H1 (cell line): ENCODE data around the gene S100PBP. TPM values are rescaled to one million over a fixed set of nuclear protein-coding genes. Genes with fewer than 3 reads are reported as not detected.

Source experiments
- CTCF ChIA-PET: fragments of 300-600 bp; sonication (Branson Sonifier 250); formaldehyde crosslinking; loops from one replicate; lab custom pipeline; 2021; ENCODE audit not compliant: partially characterized antibody; lab: Charles Lee
- POLR2A ChIA-PET: fragments of 300-600 bp; sonication (Branson Sonifier 250); formaldehyde crosslinking; loops from one replicate; lab custom pipeline; 2021; ENCODE audit warnings: inconsistent platforms; ENCODE audit not compliant: partially characterized antibody; lab: Charles Lee
- DNase-seq, 2 experiments: peaks; one replicate each; pipeline versions ENCODE4 v3.0.0 to v3.0.0-alpha.2; 2010 to 2022; ENCODE audit warnings: low spot score in 2 of 2, low read depth in 1 of 2, mixed read lengths in 1 of 2
- FAIRE-seq: peaks from 2 replicates; lab custom pipeline; 2011; peaks lifted over from hg19 to GRCh38; lab: Jason Lieb, UNC
- H2AFZ ChIP-seq: 2 replicates; pipeline ENCODE4 v1.8.1; 2012; ENCODE audit warnings: low read length, inconsistent platforms
- H2AK5ac ChIP-seq: 2 replicates; pipeline ENCODE4 v1.6.1; 2013; ENCODE audit warnings: low read depth, low read length
- H2BK120ac ChIP-seq: replicated peaks from 2 replicates; pipeline ENCODE3; 2013; ENCODE audit warnings: low read depth, low read length, inconsistent platforms
- H2BK12ac ChIP-seq: 2 replicates; pipeline ENCODE4 v1.6.1; 2013; ENCODE audit warnings: low read depth, low read length
- H2BK15ac ChIP-seq: 2 replicates; pipeline ENCODE4 v1.6.1; 2013; ENCODE audit warnings: low read length
- H2BK20ac ChIP-seq: 2 replicates; pipeline ENCODE4 v1.6.1; 2013; ENCODE audit warnings: low read length
- H2BK5ac ChIP-seq: 2 replicates; pipeline ENCODE4 v1.6.1; 2013; ENCODE audit warnings: low read depth, low read length
- H3K14ac ChIP-seq: 2 replicates; pipeline ENCODE4 v1.6.1; 2013; ENCODE audit warnings: inconsistent platforms; ENCODE audit not compliant: insufficient read length
- H3K18ac ChIP-seq: 2 replicates; pipeline ENCODE4 v1.6.1; 2013; ENCODE audit warnings: low read length; ENCODE audit errors: extremely low read depth
- H3K23ac ChIP-seq: 2 replicates; pipeline ENCODE4 v1.6.1; 2013; ENCODE audit warnings: inconsistent platforms; ENCODE audit not compliant: insufficient read length
- H3K23me2 ChIP-seq: 2 replicates; pipeline ENCODE4 v1.6.1; 2013; ENCODE audit warnings: low read depth, low read length
- H3K27ac ChIP-seq: 2 replicates; pipeline ENCODE4 v1.6.1; 2011; ENCODE audit warnings: low read depth, low read length, inconsistent platforms
- H3K27me3 ChIP-seq, 4 experiments: replicated peaks in 1 of 4; 1 replicate in 1 of 4; 2 replicates in 3 of 4; pipeline versions ENCODE4 v1.6.1 to v1.8.1; 2011 to 2013; ENCODE audit warnings: low read length in 3 of 4, mild to moderate bottlenecking in 3 of 4, inconsistent platforms in 2 of 4, mixed read lengths in 2 of 4, moderate library complexity in 1 of 4; ENCODE audit not compliant: control insufficient read depth in 3 of 4, insufficient read depth in 3 of 4; ENCODE audit errors: extremely low read depth in 1 of 4
- H3K36me3 ChIP-seq, 4 experiments: 2 replicates each; pipeline versions ENCODE4 v1.6.1 to v1.8.1; 2011 to 2013; ENCODE audit warnings: mild to moderate bottlenecking in 4 of 4, low read length in 3 of 4, moderate library complexity in 2 of 4, control low read depth in 1 of 4, inconsistent platforms in 1 of 4; ENCODE audit not compliant: insufficient read depth in 4 of 4, control insufficient read depth in 2 of 4
- H3K4ac ChIP-seq: replicated peaks from 2 replicates; pipeline ENCODE3; 2013; ENCODE audit warnings: low read length, low read depth, mixed read lengths, inconsistent platforms; ENCODE audit not compliant: insufficient read length
- H3K4me1 ChIP-seq, 4 experiments: replicated peaks in 1 of 4; 1 replicate in 1 of 4; 2 replicates in 3 of 4; pipeline versions ENCODE4 v1.6.1 to v1.8.1; 2011 to 2013; ENCODE audit warnings: low read length in 3 of 4, inconsistent platforms in 2 of 4, mixed read lengths in 1 of 4; ENCODE audit not compliant: insufficient read depth in 4 of 4, control insufficient read depth in 3 of 4
- H3K4me2 ChIP-seq, 2 experiments: 2 replicates each; pipeline versions ENCODE4 v1.6.1 to v1.8.1; 2011 to 2013; ENCODE audit warnings: low read depth in 2 of 2, low read length in 2 of 2, control low read depth in 1 of 2, inconsistent platforms in 1 of 2, mild to moderate bottlenecking in 1 of 2; ENCODE audit not compliant: insufficient read depth in 1 of 2
- H3K4me3 ChIP-seq, 4 experiments: fragments of 200-600, 300-600 bp in 1 of 4; sonication (generic), shearing (Covaris generic), sonication (Bioruptor Twin) in 1 of 4; 2 replicates each; pipeline versions ENCODE4 v1.5.1 to v1.8.1; 2011 to 2016; ENCODE audit warnings: low read length in 4 of 4, low read depth in 3 of 4, control low read depth in 2 of 4, inconsistent platforms in 2 of 4, mild to moderate bottlenecking in 2 of 4, mixed read lengths in 1 of 4, moderate library complexity in 1 of 4; ENCODE audit not compliant: insufficient read depth in 2 of 4; ENCODE audit errors: extremely low read depth in 1 of 4
- H3K56ac ChIP-seq: replicated peaks from 2 replicates; pipeline ENCODE3; 2013; ENCODE audit warnings: low read depth, mild to moderate bottlenecking, mixed read lengths, low read length, inconsistent platforms; ENCODE audit not compliant: insufficient read length
- H3K79me1 ChIP-seq: 2 replicates; pipeline ENCODE4 v1.6.1; 2013; ENCODE audit warnings: low read depth, low read length, control low read depth
- H3K79me2 ChIP-seq, 2 experiments: 2 replicates each; pipeline versions ENCODE4 v1.6.1 to v1.8.1; 2012 to 2013; ENCODE audit warnings: low read length in 2 of 2, mild to moderate bottlenecking in 2 of 2, inconsistent platforms in 1 of 2; ENCODE audit not compliant: insufficient read depth in 2 of 2, control insufficient read depth in 1 of 2
- H3K9ac ChIP-seq, 4 experiments: replicated peaks in 1 of 4; 1 replicate in 1 of 4; 2 replicates in 3 of 4; pipeline versions ENCODE4 v1.6.1 to v1.8.1; 2011 to 2013; ENCODE audit warnings: low read depth in 3 of 4, low read length in 3 of 4, control low read depth in 2 of 4, mild to moderate bottlenecking in 2 of 4, moderate library complexity in 2 of 4, inconsistent platforms in 1 of 4; ENCODE audit errors: extremely low read depth in 1 of 4
- H3K9me3 ChIP-seq, 2 experiments: 2 replicates each; pipeline versions ENCODE4 v1.6.1 to v1.8.1; 2012 to 2013; ENCODE audit warnings: mild to moderate bottlenecking in 2 of 2, moderate library complexity in 2 of 2, control low read depth in 1 of 2, inconsistent platforms in 1 of 2, low read depth in 1 of 2, low read length in 1 of 2, mixed read lengths in 1 of 2; ENCODE audit not compliant: insufficient read depth in 2 of 2
- H4K20me1 ChIP-seq, 2 experiments: replicated peaks in 1 of 2; 2 replicates each; pipeline versions ENCODE3 to v1.8.1; 2011 to 2013; ENCODE audit warnings: inconsistent platforms in 2 of 2, low read length in 2 of 2, mild to moderate bottlenecking in 1 of 2; ENCODE audit not compliant: insufficient read depth in 2 of 2, control insufficient read depth in 1 of 2
- H4K5ac ChIP-seq: 2 replicates; pipeline ENCODE4 v1.6.1; 2013; ENCODE audit warnings: low read length, low read depth, mixed read lengths, inconsistent platforms; ENCODE audit not compliant: insufficient read length
- H4K8ac ChIP-seq: 2 replicates; pipeline ENCODE4 v1.8.0; 2013; ENCODE audit warnings: mild to moderate bottlenecking, moderate library complexity, low read length, inconsistent platforms; ENCODE audit not compliant: insufficient read depth; ENCODE audit errors: extremely low read depth
- H4K91ac ChIP-seq: replicated peaks from 2 replicates; pipeline ENCODE3; 2013; ENCODE audit warnings: low read length, mixed read lengths, inconsistent platforms; ENCODE audit not compliant: insufficient read length
- BCL11A ChIP-seq, 2 experiments: IDR thresholded peaks; one replicate each; pipeline ENCODE4 v1.6.1; 2011; ENCODE audit warnings: low read depth in 2 of 2, low read length in 2 of 2, mild to moderate bottlenecking in 2 of 2
- HDAC2 ChIP-seq, 2 experiments: fragments of 300-600 bp in 1 of 2; sonication (generic) in 1 of 2; IDR thresholded peaks; 2 replicates each; pipeline ENCODE4 v1.6.1; 2011 to 2012; ENCODE audit warnings: low read depth in 2 of 2, low read length in 2 of 2, mild to moderate bottlenecking in 2 of 2, moderate library complexity in 2 of 2, borderline replicate concordance in 1 of 2, inconsistent platforms in 1 of 2
- WGBS, 2 experiments: shearing (Covaris generic) in 1 of 2; methylation state at CpG; one replicate each; pipeline versions ENCODE4 v1.1.6 to v1.1.7; 2013 to 2015; ENCODE audit warnings: low lambda C conversion rate in 2 of 2, mixed read lengths in 2 of 2, inconsistent platforms in 1 of 2, low coverage in 1 of 2, missing lambda C conversion rate in 1 of 2; ENCODE audit not compliant: insufficient replicate concordance in 2 of 2, insufficient coverage in 1 of 2, insufficient read length in 1 of 2; ENCODE audit errors: extremely low coverage in 1 of 2, missing lambda C conversion rate in 1 of 2; 5-methylcytosine and 5-hydroxymethylcytosine counted together
- polyA plus RNA-seq, 7 experiments: library from polyadenylated mRNA; depleted of rRNA in 3 of 7; stranded (reverse) in 5 of 7; unstranded in 2 of 7; fragments of >200 nt in 5 of 7; fragments of 200-250 nt in 2 of 7; gene quantifications; 1 replicate in 5 of 7; 2 replicates in 1 of 7; 4 replicates in 1 of 7; pipeline versions ENCODE4 v1.2.1 to v1.2.3, GENCODE V29; 2011 to 2013; ENCODE audit warnings: missing spikeins in 2 of 7, mixed read lengths in 2 of 7
- total RNA-seq: library from RNA; stranded (reverse); fragmentation: NEBNext Ultra II Directional; extraction: Animal tissue kit (Norgen Biotek cat#: 25700); gene quantifications from 2 replicates; pipeline ENCODE4 v1.2.1, GENCODE V29; 2021

Gene S100PBP
- total and polyA plus RNA-seq, 2 of the 8 experiments (the other 6 are each of a cell fraction or from before 2014, with no cell fraction given) = 43.8 to 68.3 TPM

- Histone ChIP-seq H3K4me1 (peaks cover 6 to 42% (median 27%) of the 10 kb centered on the region in 4 experiments), H2BK15ac (no peak overlapping the region), H2BK120ac (no peak overlapping the region), H3K4ac (no peak overlapping the region), H3K79me1 (no peaks in the 10 kb centered on the region), H2BK5ac (no peak overlapping the region), H3K56ac (no peak overlapping the region), H3K36me3 (no peaks in the 10 kb centered on the region), H2BK20ac (no peak overlapping the region), H3K14ac (no peak overlapping the region), H3K27ac (no peak overlapping the region), H3K23me2 (peaks cover 6% of the 10 kb centered on the region; the same call in 1 of the 2 replicates), H3K79me2 (no peaks in the 10 kb centered on the region), H4K91ac (no peak overlapping the region), H2AFZ (no peak overlapping the region), H2AK5ac (no peak overlapping the region), H3K23ac (no peak overlapping the region), H4K5ac (no peak overlapping the region), H3K27me3 (peaks cover 6 to 34% (median 28%) of the 10 kb centered on the region in 4 experiments), H3K4me3 (no peak overlapping the region), H4K20me1 (peaks cover 0 to 5% of the 10 kb centered on the region in 2 experiments), H3K9me3 (no peaks in the 10 kb centered on the region), H3K4me2 (no peak overlapping the region), H3K18ac (no peak overlapping the region), H3K9ac (no peak overlapping the region), H2BK12ac (no peak overlapping the region), H4K8ac (no peak overlapping the region)
- ChIA-PET CTCF (interaction anchor here (0.6 to 19.0 kb wide), 18 partner anchors 8 to 221 kb away, joined by 3 to 382 read pairs (median 4); partner anchors contain the start of gene HPCA), POLR2A (interaction anchor here (0.8 to 4.0 kb wide), 6 partner anchors 11 to 99 kb away, joined by 3 to 19 read pairs (median 4); partner anchors contain the start of genes S100PBP and YARS1)
- 90% methylated on average over 5 of the region's 5 CpGs; no CpG with 5 or more reads in 1 of the 2 experiments for WGBS, 2 experiments
- no peak for DNase-seq
- FAIRE-seq = no peak
- TF ChIP-seq HDAC2 (IDR thresholded peaks at IDR 0.05; ENCODE audit: borderline replicate concordance in 1 of 2, low read depth in 2 of 2, low read length in 2 of 2) (no peak), BCL11A (IDR thresholded peaks at IDR 0.05; ENCODE audit: low read depth in 2 of 2, low read length in 2 of 2) (no peak)
Measured at GRCh38 chr1:32873484-32873883, 56.0 kb downstream of the S100PBP start.
